DMS53 (cell line): Measurements from ENCODE around the gene LSM4.

Source experiments
- DNase-seq: peaks from one replicate; lab custom pipeline; 2025; lab: John Stamatoyannopoulos, UW

Gene LSM4

DNA sequence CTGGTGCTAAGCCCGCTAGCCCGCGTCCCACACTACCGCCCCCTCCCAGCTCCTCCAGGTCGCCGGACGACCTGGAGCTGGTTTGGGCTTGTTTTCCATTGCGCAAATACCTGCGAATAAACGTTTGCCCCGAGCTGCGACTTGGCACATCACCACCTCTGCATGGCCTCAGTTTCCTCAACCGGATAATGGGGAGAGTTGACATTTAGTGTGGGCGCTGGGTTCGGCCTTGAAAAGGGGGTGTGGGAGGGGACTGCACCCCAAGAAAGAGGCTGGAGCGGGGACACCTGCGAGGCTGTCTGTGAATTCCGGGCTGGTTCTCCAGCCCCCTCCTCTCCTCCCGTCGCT, 30.4 kb downstream of the LSM4 start:
- DNase-seq: peak; percentile 80

DNA sequence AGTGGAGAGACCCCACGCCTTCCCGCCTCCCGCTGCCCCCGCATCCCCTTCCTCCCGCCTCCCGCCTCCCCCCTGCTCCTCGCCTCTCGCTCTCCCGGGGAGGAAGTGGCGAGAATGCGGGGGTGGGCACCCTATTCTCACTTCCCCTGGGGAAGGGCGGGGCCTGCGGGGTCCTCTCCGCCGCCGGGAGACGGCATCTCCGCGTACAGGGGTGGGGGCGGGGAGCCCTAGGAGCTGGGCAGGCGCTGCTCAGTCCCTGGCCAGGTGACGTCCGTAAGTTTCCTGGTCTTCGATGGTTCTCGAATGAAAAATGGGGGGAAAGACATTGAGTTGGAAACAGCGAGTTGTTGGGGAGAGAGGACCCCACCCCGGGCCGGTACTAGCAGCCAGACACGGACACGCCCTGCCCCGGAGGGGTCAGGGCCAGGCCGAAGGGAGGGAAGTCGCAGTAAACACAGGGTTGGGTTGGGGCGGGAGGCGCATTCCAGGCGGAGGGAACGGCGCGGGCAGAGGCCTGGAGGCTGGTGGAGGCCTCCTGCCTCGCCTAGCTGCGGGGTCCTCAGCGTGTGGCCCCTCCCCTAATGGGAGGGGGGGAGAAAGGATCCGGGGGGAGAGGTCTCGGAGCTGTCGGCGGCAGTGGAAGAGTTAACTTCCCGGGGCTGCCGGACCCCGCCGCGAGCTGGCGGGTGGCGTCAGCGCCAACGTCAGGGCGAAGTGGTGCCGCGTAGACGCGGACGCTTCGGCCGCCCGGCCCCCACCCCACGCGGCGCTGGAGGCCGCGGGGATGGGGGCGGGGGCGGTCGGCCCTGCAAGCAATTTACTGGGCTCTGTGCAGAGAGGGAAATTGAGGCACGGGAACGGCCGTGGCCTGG, 31.1 kb downstream of the LSM4 start:
- peak; percentile 80 for DNase-seq

DNA sequence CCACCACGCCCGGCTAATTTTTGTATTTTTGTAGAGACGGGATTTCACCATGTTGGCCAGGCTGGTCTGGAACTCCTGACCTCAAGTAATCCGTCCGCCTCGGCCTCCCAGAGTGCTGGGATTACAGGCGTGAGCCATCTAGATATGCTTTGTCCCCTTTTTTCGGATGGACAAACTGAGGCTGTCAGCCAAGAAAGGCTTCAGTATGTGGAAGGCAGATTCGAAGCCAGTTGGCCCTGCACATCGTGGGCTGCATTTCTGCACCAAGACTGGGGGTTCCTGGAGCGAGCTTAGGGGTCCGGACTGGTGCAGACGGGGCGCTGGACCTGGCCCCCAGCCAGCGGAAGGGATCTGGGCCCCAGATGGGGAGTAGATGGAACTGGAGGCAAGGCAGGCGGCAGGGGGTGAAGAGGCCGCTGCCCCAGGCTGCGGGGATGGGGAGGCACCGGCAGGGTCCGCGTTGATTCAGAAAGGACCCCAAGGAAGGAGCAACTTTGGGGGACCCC, 31.8 kb downstream of the LSM4 start:
- DNase-seq: no peak

DNA sequence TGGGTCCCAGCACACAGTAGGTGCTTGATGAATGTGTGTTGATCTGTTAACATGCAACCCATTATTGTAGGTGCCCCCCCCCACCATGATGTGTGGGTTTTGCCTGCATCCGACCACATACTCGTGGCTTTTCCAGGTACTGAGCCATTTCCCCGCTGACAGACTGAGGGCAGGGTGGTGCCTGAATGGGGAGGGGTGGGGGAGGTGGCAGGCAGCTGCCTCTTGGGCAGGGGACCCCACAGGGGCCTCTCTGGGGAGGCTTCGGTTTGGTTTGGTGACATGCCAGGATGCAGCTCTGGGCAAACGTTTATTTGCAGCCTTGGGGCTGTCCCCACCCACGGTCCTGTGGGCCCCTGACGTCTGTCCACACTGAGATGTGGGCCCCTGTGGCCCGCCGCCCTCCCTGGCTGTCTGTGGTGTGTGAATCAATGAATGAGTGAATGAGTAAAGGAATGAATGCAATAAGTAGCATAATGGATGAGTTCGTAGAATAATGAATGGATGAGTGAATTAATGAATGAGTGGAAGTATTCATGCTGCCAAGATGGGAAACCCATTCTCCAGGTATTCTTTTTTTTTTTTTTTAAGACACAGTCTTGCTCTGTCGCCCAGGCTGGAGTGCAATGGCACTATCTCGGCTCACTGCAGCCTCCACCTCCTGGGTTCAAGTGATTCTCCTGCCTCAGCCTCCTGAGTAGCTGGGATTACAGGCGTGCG, 32.4 kb downstream of the LSM4 start:
- DNase-seq: no peak

DNA sequence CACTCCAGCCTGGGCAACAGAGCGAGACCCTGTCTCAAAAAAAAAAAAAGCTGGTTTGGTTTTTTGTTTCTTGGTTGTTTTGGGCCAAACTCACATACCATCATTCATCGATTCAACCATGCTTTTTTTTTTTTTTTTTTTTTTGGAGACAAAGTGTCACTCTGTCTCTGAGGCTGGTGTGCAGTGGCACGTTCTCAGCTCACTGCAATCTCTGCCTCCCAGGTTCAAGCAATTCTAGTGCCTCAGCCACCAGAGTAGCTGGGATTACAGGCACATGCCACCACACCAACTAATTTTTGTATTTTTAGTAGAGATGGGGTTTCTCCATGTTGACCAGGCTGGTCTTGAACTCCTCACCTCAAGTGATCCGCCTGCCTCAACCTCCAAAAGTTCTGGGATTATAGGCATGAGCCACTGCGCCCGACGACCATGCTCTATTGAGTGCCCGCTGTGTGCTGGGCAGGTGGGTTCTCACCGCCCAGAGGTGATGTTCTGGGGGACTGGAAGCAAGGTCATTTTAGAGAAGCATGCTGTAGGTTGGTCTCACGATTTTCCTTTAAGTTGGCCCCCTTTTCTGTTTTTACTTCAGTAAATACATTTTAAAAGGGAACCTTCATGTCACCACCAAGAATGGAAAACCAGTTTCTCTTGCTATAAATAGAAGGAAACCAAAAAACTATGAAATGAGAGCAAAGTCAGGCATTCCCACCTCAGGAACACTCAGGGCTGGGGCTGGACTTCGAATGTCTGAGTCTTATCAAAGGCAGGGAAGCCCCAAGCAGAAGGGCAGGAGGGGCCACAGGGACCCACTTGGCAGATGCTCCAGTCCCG, 33.2 kb downstream of the LSM4 start:
- no peak for DNase-seq

DNA sequence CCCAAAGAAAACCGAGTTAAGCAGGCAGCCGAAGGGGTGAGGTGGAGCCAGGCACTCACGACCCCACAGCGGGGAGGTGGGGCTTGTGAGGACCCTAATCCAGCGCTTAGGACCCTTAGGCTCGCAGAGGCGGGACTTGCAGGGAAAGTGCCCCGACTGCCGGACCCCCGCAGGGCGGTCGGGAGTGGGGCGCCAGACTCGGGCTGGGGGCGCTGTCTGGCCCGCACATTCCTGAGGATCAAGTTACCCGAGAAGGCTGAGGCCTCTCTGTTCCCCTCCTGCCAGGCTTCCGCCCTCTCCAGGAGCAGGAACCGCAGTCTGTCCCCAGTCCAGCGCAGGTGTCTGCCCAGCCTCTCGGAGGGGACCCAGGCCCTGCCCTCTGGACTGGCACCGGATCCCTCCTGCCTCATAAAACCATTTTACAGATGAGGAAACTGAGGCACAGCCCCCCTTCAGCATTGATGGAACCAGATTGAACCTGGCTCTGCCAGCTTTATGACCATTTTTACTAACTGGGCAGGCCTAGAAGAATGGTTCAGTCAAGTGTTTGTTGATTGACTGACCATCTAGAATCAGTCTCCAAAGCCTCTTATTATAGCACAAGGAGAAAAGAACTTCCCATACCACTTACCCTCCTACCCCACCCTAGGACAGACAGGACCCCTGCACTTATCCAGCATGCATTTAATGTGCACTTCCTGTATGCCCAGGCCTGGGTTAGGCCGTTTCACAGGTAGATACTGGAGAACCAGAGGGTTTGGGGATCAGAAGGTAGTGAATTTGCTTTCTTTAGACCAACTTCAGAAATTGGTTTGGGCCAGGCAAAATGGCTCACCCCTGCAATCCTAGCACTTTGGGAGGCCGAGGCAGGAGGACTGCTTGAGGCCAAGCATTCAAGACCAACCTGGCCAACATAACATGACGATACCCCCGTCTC, 34.8 kb downstream of the LSM4 start:
- no peak for DNase-seq

DNA sequence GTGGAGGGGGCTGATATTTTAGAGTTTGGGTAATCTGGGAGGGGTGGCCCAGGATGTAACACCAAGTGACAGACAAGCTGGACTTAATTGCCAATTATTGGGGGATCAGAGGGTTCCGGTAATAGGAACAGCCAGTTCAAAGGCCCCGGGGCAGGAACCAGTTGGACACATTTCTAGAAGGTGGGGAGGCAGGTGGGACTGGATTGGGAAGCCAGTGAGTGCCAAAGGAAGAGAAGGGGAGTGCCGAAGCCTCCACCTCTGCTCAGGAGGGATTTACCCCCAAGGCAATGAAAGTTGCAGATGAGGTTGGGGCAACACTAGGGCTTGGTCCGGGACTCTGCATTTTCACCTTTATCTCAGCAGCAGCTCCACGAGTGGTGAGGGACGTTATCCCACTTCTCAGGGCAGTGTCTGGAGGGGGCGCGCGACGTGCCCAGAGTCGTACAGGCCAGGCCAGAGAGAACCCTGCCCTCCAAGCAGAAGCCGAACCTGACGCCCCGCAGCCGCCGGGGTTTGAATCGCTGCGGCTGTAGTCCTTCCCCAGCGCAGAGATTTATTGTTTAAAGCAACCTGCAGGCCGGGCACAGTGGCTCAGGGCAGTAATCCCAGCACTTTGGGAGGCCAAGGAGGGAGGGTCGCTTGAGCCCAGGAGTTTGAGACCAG, 35.8 kb downstream of the LSM4 start:
- DNase-seq: no peak

DNA sequence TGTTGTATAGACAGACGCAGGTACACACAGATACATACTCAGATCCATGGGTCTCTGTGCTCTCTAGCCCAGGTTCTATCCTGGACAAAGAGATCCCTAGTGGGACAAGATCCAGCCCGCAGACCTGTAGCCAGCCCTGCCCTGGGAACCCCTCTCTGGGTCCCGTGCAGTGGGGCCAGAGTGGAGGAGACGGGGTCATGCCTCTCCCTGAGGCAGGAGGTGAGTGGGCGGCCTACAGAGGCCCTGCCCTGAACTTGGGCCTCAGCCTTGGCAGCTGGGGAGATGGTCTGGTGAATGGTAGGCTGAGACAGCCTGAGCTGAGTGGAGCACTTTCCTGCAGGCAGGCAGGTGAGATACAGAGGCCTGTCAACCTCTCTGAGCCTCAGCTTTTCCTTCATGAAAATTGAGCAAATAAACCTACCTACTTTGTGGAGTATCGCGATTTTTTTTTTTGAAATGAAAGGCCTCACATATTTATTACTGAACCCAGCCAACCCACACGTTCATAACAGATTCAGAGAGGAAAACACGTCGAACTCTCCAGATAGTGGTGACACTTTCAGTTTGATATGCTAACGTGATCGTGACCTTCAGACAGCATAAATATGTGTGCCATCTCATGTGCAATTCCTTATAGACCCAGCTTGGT, 38.0 kb downstream of the LSM4 start:
- DNase-seq: no peak

DNA sequence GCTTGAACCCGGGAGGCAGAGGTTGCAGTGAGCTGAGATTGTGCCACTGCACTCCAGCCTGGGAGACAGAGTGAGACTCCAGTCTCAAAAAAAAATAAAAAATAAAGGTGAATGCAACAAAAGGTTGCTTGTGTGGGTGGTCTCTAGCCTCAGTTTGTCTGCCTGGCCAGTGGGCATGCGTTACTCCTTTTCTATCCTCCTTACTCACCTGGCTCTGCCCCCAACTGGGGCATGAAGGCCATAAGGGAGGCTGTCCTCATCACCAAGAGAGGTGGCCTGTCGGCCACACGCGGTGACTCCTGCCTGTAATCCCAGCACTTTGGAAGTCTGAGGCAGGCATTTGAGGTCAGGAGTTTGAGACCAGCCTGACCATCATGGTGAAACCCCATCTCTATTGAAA, 39.5 kb downstream of the LSM4 start:
- no peak for DNase-seq

DNA sequence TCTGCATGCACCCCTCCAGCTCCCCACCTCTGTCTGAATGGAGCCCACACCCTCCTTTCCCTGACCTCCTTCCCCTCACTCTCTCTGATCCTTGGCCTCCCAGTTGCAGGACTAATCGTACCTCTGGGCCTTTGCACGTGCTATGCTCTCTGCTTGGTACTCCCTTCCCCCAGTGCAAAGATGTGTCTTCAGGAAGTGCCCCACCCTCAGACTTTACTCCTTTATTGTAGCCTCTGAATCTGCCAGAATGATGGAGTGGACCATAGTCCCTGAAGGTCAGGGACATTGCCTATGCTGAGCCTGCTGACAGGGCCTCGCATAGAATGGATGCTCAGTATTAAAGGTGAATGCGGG, 40.1 kb downstream of the LSM4 start:
- no peak for DNase-seq

DNA sequence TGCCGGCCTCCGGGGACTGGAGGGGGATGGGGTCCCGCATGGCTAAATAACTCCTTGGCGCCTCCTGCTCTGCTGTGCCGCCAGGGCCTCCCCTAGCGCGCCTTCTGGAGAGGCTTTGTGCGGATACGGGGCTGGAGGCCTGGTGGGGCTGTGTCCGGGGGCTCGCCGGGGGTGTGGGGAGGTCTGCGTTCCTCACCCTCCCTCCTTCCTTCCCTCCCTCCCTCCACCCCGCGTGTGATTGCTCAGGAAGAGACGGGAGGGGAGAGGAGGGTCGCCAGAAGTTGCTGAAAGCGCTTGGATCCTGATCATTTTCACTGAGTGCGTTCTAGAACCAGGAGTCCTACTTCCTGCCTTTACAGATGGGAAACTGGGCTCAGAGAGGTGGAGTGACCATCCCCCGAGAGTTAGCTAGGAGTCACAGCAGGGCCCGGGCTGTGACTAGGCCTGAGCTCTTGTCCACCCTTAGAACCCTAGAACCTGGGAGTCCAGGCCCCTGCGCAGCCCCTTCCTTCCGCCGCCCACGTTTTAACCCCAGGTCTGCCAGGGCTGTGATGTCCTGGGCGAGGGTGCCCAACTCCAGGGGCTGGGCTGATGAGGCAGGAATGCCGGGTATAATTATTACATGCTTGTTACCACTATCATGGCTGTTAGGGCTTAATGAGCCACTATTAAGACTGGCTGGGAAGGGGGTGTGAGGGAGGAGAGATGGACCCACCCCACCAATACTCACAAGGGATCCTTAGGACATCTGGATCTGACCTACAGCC, 40.7 kb downstream of the LSM4 start:
- peak; percentile 86 for DNase-seq

DNA sequence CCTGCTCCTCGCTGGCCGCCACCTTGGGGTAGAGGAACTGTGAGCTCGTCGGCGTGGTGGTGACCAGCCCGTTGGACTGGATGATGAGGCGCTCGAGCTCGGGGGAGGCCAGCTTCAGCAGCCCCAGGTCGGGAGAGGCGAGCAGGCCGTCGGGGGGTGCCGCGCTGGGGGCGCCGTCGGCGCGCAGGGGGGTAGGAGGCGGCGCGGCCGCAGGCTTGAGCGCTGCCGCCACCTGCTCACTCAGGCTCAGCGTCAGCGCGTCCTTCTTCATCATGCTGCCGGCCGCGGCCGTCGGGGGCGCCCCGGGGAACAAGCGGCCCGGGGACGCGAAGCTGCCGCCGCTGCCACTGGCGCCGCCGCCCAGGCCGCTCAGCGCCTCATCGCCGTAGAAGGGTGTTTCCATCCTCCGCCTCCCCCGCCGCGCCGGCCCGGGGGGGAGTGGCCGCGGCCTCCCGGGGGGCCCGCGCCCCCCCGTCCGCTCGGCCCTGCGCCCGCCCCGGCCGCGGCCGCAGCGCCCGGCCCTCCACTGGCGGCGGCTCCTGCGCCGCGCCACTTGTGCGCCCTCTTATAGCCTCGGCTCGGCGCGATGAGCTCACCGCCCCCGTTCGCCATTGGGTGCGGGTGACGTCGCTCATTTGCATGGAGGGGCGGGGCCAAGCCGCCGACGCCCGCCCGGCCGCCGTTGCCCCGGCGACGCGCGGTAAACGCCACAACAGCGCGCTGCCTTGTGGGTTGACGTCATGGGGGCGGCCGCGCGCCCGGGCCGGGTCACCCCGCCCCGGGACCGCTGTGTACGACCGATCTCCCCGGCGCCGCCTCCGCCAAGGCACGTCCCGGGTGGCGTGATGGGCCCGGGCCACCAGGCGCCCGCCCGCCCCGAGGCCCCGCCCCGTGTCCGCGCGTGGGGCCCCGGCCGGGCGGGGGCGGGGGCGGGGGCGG, 41.5 kb downstream of the LSM4 start, which contains the start of gene JUND:
JUND (minus strand) TSS at position 541 of the 939 bp plus-strand sequence; CDS start at position 403, 138 bp downstream.
- DNase-seq: peak; percentile 98

DNA sequence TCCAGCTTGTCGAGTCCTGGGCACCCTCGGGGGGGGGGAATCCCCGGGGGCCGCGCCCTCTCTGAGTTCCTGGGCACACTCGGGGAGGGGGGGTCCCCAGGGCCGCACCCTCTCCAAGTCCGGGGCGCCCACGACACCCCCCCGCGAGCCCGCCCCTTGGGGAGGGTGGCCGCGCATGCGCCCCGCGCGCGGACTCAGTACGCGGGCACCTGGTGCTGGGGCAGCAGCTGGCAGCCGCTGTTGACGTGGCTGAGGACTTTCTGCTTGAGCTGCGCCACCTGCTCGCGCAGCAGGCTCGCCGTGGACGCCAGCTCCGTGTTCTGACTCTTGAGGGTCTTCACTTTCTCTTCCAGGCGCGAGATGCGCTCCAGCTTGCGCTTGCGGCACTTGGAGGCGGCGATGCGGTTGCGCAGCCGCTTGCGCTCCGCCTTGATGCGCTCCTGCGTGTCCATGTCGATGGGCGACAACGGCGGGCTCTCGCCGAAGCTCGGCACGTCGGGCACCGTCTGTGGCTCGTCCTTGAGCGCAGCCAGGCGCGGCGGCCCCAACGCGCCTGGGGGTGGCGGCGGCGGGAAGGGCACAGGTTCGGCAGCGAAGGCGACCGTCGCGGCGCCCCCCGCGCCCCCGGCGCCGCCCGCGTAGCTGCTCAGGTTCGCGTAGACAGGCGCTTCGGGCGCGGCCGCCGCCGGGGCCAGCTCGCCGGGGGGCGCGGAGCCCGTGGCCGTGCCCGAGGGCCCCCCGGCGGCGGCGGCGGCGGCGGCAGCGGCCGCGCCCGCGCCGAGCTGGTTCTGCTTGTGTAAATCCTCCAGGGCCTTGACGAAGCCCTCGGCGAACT, 42.4 kb downstream of the LSM4 start:
- peak; percentile 90 for DNase-seq

DNA sequence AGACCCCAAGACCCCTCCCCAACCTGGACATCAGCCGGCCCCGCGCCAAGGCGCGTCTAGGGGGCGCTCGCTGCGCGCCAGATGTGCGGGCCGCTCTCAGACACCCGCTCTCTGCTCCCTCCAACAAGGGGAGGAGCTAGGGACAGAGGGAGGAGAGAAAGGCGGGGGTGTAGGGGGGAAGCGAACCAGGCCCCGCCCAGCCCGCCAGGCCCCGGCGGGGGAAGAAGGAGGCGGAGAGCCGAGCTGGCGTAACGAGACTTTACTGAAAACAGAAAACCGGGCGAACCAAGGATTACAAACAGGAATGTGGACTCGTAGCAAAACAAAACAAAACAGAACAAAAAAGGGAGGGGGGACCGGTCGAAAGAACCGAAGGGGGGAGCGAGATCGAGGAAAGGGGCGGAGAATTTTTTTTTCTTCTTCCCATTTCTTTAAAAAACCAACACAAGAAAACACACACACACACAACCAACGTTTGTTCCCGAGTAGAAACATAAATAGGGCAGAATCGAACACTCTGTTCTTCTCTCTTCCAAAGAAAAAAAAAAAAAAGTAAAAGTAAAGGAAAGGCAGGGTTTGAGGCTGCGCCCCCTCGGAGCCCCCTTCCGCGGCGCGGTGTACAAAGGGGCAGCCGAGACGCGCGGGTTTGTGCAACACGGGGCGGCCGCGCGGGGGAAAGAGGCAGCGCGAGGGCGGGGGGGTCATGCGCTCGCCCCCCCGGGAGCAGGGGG, 43.2 kb downstream of the LSM4 start:
- peak; percentile 92 for DNase-seq

DNA sequence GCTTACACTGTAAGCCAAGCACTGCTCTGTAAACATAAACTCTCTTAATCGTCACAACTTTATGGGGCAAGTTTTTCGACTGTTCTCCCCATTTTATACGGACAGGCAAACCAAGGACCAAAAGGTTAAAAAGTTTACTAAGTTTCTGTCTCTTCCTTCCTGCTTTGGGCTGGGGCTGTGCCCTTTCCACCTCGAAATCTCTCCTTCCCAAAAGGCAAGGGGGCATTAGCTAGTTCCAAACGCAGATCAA, 43.7 kb downstream of the LSM4 start:
- no peak for DNase-seq

DNA sequence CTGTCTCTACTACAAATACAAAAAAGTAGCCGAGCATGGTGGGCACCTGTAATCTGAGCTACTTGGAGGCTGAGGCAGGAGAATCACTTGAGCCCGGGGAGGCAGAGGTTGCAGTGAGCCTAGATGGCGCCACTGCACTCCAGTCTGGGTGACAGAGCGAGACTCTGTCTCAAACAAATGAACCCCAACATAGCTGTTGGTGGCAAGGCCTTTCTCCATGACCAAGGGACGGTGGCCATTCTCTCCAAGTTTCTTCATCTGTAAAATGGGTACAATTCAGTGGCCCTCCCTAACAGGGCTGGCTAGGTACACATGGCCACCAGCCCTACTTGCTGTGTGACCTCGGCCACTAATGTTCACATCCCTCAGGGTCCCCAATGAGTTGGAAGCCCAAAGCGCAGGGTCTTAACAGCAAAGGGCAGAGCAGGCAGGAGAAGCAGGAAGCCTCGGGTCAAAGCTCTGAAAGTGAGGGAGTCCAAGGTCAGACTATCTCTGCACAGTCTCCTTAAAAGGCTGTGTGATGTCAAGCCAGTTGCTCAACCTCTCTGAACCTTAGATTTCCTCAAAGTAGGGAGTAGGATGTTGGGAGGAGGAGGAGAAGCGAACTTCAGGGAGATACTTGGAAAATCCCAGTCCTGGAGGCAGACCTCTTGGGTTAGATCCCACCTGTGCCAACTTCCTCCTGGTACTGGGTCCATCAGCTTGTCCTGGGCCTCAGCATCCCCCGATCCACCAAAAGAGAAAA, 44.2 kb downstream of the LSM4 start:
- peak; percentile 55 for DNase-seq
